A549 (cell line): ENCODE measurements around the gene SKI. TPM values are rescaled to one million over a fixed set of nuclear protein-coding genes. Genes with fewer than 3 reads are reported as not detected.

Source experiments
- ATAC-seq, 2 experiments: fragments of 200-7000 bp in 1 of 2; fragments of >200 bp in 1 of 2; cut with Nextera tagmentation in 1 of 2; cut with Tn5 transposase in 1 of 2; 3 replicates each; pipeline versions ENCODE4 v1.8.0 to v1.9.1; 2018 to 2020; ENCODE audit warnings: mild to moderate bottlenecking in 1 of 2, moderate library complexity in 1 of 2
- CTCF ChIA-PET: fragments of 300-600 bp; sonication (Branson Sonifier 250); formaldehyde crosslinking; extraction: SDS; loops from one replicate; lab custom pipeline; 2021; ENCODE audit warnings: antibody characterized with exemption, inconsistent platforms; lab: Yijun Ruan, JAX
- POLR2A ChIA-PET: fragments of 350-600 bp; formaldehyde crosslinking; extraction: SDS; loops from one replicate; lab custom pipeline; 2021; ENCODE audit warnings: antibody characterized with exemption, inconsistent platforms; lab: Yijun Ruan, JAX
- DNase-seq, 2 experiments: peaks; one replicate each; pipeline versions ENCODE4 v3.0.0 to v3.0.0-alpha.2; 2011 to 2016; ENCODE audit warnings: low read depth in 1 of 2, low spot score in 1 of 2
- FAIRE-seq: peaks from 2 replicates; lab custom pipeline; 2011; peaks lifted over from hg19 to GRCh38; lab: Jason Lieb, UNC
- H3K27ac ChIP-seq, 2 experiments: fragments of >200 bp; sonication (Bioruptor Twin); formaldehyde crosslinking; 3 replicates each; pipeline ENCODE4 v1.5.1; 2016 to 2017
- H3K4me1 ChIP-seq: fragments of >200 bp; sonication (Bioruptor Twin); formaldehyde crosslinking; 3 replicates; pipeline ENCODE4 v1.6.1; 2016
- H3K4me2 ChIP-seq: fragments of >200 bp; sonication (Bioruptor Twin); formaldehyde crosslinking; 3 replicates; pipeline ENCODE4 v1.6.1; 2016
- H3K4me3 ChIP-seq: fragments of >200 bp; sonication (Bioruptor Twin); formaldehyde crosslinking; 3 replicates; pipeline ENCODE4 v1.5.1; 2016
- H3K9me3 ChIP-seq: fragments of >200 bp; sonication (Bioruptor Twin); formaldehyde crosslinking; 3 replicates; pipeline ENCODE4 v1.6.1; 2016
- CEBPB ChIP-seq, 2 experiments: fragments of >200 bp in 1 of 2; sonication (Bioruptor Twin) in 1 of 2; formaldehyde crosslinking in 1 of 2; IDR thresholded peaks; 2 replicates each; pipeline ENCODE4 v1.6.1; 2012 to 2016
- FOXS1 ChIP-seq: fragments of 250-450 bp; sonication (Bioruptor Pico); IDR thresholded peaks from 2 replicates; pipeline ENCODE4 v1.5.0; 2020; ENCODE audit warnings: mild to moderate bottlenecking, moderate library complexity
- HDAC2 ChIP-seq: fragments of 200-600 bp; sonication (generic); IDR thresholded peaks from 2 replicates; pipeline ENCODE4 v1.6.1; 2016
- HEYL ChIP-seq: fragments of 250-450 bp; sonication (Bioruptor Pico); IDR thresholded peaks from 2 replicates; pipeline ENCODE4 v1.8.0; 2021; ENCODE audit warnings: mild to moderate bottlenecking, moderate library complexity
- HOXB13 ChIP-seq: fragments of 250-450 bp; sonication (Bioruptor Pico); IDR thresholded peaks from 2 replicates; pipeline ENCODE4 v1.5.0; 2020; ENCODE audit warnings: low read depth, mild to moderate bottlenecking, moderate library complexity
- JUNB ChIP-seq: fragments of >200 bp; sonication (Bioruptor Twin); formaldehyde crosslinking; IDR thresholded peaks from 2 replicates; pipeline ENCODE4 v1.6.1; 2016
- KDM1A ChIP-seq: fragments of 200-600 bp; sonication (generic); IDR thresholded peaks from 2 replicates; pipeline ENCODE4 v1.6.1; 2016; ENCODE audit warnings: low read depth, mild to moderate bottlenecking
- NFE2L2 ChIP-seq: fragments of 150-350 bp; conservative IDR thresholded peaks from 2 replicates; pipeline ENCODE4 v1.6.1; 2014; ENCODE audit warnings: low read length
- RAD21 ChIP-seq, 2 experiments: fragments of >200 bp in 1 of 2; sonication (Bioruptor Twin) in 1 of 2; formaldehyde crosslinking in 1 of 2; IDR thresholded peaks in 1 of 2; conservative IDR thresholded peaks in 1 of 2; 2 replicates in 1 of 2; 3 replicates in 1 of 2; pipeline ENCODE4 v1.6.1; 2012 to 2018; ENCODE audit warnings: inconsistent platforms in 1 of 2
- RFX5 ChIP-seq: fragments of 450-650 bp; IDR thresholded peaks from 2 replicates; pipeline ENCODE4 v1.7.1; 2014; ENCODE audit warnings: antibody characterized with exemption, mild to moderate bottlenecking, moderate library complexity
- ZFP36 ChIP-seq: fragments of 450-650 bp; IDR thresholded peaks from 2 replicates; pipeline ENCODE4 v1.6.1; 2014; ENCODE audit warnings: borderline replicate concordance; ENCODE audit not compliant: partially characterized antibody
- ZSCAN20 ChIP-seq: fragments of 250-450 bp; sonication (Bioruptor Pico); IDR thresholded peaks from 2 replicates; pipeline ENCODE4 v1.8.0; 2022; ENCODE audit warnings: mild to moderate bottlenecking, moderate library complexity
- WGBS: methylation state at CpG from one replicate; pipeline ENCODE4 v1.1.6; 2017; ENCODE audit errors: missing lambda C conversion rate; 5-methylcytosine and 5-hydroxymethylcytosine counted together
- polyA plus RNA-seq, 4 experiments: library from polyadenylated mRNA; depleted of rRNA in 3 of 4; stranded (reverse); fragments of >200 nt; fragmentation: RNase III in 1 of 4; extraction: RNeasy Plus Mini Kit Qiagen cat#74134 plus additional on column Dnase treatment in 1 of 4; gene quantifications; 2 replicates in 3 of 4; 3 replicates in 1 of 4; pipeline ENCODE4 v1.2.3, GENCODE V29; 2011 to 2017
- TF ChIP-seq, protein P1 (sequence below): fragments of 250-450 bp; sonication (Bioruptor Pico); IDR thresholded peaks from 2 replicates; pipeline ENCODE4 v1.5.0; 2021; ENCODE audit warnings: mild to moderate bottlenecking, moderate library complexity, borderline replicate concordance
- TF ChIP-seq, protein P2 (sequence below): fragments of >200 bp; sonication (Bioruptor Twin); formaldehyde crosslinking; IDR thresholded peaks from 3 replicates; pipeline ENCODE4 v1.6.1; 2016
- TF ChIP-seq, protein P3 (sequence below): IDR thresholded peaks from 2 replicates; pipeline ENCODE4 v1.6.1; 2012
- TF ChIP-seq, protein P4 (sequence below): IDR thresholded peaks from 2 replicates; pipeline ENCODE4 v1.6.1; 2012

Gene SKI
- polyA plus RNA-seq, 2 of the 4 experiments (the other 2 are of a cell fraction), result 2.8 to 12.0 TPM

DNA sequence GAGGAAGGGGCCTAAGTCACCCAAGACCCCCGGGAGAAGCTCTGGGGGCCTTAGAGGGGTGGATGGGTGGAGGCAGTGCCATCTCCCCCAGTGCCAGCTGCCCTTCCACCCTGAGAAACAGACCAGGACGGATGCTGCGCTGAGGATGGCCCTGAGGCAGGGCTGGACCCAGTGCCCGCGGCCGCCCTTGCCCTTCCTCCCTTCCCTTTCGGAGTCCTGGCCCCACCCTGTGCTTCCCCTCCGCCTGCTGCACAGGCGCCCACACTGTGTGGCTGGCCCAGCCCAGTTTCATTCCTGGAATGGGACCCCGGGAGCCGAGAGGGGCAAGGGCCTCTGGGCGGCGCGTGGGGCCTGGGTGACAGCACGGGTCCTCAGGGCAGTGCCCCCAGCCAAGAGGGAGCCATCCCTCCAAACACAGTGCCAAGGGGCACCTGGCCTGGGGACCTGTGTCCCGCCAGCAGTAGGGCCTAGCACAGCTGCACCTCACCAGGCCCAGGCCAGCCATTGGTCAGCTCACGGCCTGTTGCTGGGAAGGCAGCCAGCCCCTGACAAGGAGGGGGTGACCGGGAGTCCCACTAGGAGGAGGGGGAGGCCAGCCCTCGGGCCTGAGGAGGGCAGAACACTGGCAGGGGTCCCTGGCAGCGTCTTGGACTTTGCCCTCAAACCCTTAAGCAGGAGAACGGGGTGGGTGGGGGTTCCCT lies 13.4 kb upstream of the SKI start (continued):
- TF ChIP-seq HEYL (CRISPR knock-in tag) (no peak), CEBPB (IDR thresholded peaks at IDR 0.05) (no peak), KDM1A (no peak), RFX5 (no peak)
- TF ChIP-seq, protein P1, sequence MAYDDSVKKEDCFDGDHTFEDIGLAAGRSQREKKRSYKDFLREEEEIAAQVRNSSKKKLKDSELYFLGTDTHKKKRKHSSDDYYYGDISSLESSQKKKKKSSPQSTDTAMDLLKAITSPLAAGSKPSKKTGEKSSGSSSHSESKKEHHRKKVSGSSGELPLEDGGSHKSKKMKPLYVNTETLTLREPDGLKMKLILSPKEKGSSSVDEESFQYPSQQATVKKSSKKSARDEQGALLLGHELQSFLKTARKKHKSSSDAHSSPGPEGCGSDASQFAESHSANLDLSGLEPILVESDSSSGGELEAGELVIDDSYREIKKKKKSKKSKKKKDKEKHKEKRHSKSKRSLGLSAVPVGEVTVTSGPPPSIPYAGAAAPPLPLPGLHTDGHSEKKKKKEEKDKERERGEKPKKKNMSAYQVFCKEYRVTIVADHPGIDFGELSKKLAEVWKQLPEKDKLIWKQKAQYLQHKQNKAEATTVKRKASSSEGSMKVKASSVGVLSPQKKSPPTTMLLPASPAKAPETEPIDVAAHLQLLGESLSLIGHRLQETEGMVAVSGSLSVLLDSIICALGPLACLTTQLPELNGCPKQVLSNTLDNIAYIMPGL (CRISPR knock-in tag), result no peak
- TF ChIP-seq, protein P2, sequence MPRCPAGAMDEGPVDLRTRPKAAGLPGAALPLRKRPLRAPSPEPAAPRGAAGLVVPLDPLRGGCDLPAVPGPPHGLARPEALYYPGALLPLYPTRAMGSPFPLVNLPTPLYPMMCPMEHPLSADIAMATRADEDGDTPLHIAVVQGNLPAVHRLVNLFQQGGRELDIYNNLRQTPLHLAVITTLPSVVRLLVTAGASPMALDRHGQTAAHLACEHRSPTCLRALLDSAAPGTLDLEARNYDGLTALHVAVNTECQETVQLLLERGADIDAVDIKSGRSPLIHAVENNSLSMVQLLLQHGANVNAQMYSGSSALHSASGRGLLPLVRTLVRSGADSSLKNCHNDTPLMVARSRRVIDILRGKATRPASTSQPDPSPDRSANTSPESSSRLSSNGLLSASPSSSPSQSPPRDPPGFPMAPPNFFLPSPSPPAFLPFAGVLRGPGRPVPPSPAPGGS, result no peak
- TF ChIP-seq, protein P3, sequence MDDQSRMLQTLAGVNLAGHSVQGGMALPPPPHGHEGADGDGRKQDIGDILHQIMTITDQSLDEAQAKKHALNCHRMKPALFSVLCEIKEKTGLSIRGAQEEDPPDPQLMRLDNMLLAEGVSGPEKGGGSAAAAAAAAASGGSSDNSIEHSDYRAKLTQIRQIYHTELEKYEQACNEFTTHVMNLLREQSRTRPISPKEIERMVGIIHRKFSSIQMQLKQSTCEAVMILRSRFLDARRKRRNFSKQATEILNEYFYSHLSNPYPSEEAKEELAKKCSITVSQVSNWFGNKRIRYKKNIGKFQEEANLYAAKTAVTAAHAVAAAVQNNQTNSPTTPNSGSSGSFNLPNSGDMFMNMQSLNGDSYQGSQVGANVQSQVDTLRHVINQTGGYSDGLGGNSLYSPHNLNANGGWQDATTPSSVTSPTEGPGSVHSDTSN, result no peak

DNA sequence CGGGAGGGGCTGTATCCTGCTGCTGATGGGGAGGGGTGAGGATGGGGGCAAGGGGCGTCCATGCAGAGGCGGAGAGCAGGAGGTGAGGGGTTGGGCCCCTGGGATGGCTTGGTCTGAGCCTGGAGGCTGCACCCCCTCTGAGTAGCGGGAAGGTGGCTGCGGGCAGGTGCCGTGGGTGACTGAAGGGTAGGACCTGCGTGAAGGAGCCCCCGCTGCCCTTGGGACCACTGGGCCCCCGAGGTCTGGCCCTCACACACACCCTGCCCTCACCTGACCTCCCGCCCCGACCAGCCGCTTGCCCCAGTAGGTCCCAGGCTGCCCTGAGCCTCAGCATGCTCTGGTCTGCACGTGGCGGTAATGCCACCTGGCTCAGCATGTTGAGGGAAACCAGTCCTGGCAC lies 12.8 kb upstream of the SKI start:
- 92% methylated on average over 6 of the region's 14 CpGs for WGBS
- no peaks in the 10 kb centered on the region for H3K9me3 ChIP-seq
- FAIRE-seq, result no peak
- H3K4me3 ChIP-seq, result no peak overlapping the region
- ATAC-seq, result no peak
- peaks cover 30% of the 10 kb centered on the region for H3K4me1 ChIP-seq
- CTCF ChIA-PET, result no interaction called here
- no peak for DNase-seq
- H3K27ac ChIP-seq, result peak overlapping the region in 1 of 2 experiments; percentile 100; a peak in 2 of 6 replicates
- no peak overlapping the region for H3K4me2 ChIP-seq
- no peak for TF ChIP-seq ZSCAN20
- TF ChIP-seq HOXB13 (CRISPR knock-in tag), result no peak
- POLR2A ChIA-PET, result no interaction called here

DNA sequence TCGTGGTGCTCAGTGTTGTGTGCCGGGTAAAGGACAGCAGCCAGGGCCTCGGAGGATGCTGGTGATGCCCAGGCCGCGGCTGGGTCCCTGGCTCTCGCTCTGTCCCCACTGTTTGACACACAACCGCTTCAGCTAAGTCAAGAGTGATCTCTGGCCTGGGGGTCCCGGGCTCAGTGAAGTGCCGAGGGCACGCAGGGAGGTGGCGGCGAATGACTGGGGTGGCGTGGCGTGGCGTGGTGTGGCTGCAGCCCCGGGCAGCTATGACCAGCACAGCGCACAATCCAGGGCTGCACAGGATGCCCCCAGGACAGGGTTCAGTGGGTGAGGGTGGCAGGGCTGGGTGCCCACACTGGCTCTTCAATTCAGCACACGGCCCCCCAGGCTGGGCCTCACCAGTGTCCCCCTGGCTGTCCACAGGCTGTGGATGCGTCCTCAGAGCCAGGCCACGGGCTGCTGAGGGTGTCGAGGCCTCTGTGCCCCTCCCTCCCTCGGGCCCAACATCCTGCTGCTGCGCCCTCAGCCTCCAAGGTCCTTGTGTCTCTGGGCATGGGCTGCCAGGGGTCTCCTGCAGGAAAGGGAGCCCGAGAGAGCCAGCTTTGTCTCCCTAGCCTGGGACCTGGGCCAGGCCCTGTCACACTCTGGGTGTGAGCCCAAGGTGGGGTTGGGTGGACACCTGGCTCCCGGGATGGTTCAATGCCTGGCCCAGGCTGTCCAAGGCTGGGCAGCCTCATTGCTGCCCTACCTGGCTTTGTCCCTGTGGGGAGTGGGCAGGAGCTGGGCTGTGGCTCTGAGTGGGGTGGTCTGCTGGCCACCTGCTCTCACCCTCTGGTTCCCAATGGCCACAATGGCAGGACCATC lies 12.0 kb upstream of the SKI start:
- CTCF ChIA-PET, result interaction anchor here (0.8 kb wide), 1 partner anchor 154 kb away, joined by 4 read pairs; no protein-coding TSS in a partner anchor
- H3K27ac ChIP-seq, result no peak overlapping the region
- DNase-seq (no peak), ATAC-seq (no peak), FAIRE-seq (no peak)
- H3K4me2 ChIP-seq, result no peak overlapping the region
- TF ChIP-seq, protein P3, result no peak
- no peak for TF ChIP-seq RAD21 (conservative IDR thresholded peaks at IDR 0.05 in 1 of 2, IDR thresholded peaks at IDR 0.05 in 1 of 2)
- TF ChIP-seq FOXS1 (CRISPR knock-in tag), result no peak
- TF ChIP-seq ZFP36, result no peak
- no peak for TF ChIP-seq NFE2L2
- no peak for TF ChIP-seq JUNB
- TF ChIP-seq HDAC2, result no peak
- TF ChIP-seq, protein P4, sequence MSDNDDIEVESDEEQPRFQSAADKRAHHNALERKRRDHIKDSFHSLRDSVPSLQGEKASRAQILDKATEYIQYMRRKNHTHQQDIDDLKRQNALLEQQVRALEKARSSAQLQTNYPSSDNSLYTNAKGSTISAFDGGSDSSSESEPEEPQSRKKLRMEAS, result no peak
- POLR2A ChIA-PET, result no interaction called here
- peaks cover 23% of the 10 kb centered on the region for H3K4me1 ChIP-seq
- H3K9me3 ChIP-seq, result no peaks in the 10 kb centered on the region
- H3K4me3 ChIP-seq, result no peak overlapping the region
- 92% methylated on average over 9 of the region's 25 CpGs for WGBS
